ENCODE measurements around the gene ANKRD39.
"Not testable (repeated sequence)": the region's sequence is repeated elsewhere in the genome, so short reads cannot be mapped to it uniquely, and the experiment has no call there.

The ANKRD39 gene

GRCh38 chr2:96857667-96858372 lies at the start of gene ANKRD39:
Gene ANKRD39, minus strand, starts transcription at chr2:96858016. Its CDS starts 29 bp downstream, at chr2:96857987.
- peak; percentile 96 for DNase-seq (ENCODE audit: low read depth in 2 of 2)

DNA sequence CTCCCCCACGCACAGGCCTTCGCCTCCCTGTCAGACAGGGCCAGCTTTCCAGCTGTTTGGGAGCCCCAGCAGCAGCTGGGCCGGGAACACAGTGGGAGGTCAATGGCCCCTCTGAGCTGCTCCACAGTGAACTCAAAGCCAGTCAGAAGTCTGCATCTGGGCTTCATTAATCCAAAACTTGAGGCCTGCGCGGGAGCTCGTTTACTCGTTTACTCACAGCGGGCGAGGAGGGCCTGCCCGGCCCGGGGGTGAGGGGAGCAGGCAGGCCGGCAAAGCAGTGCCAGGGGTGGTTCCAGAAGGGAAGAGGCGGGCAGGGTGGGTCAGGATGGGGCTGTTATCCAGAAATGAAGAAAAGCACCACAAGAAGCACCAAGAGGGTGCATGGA lies 48.9 kb upstream of the ANKRD39 start:
- DNase-seq (ENCODE audit: low read depth in 2 of 2), result no peak

- no peak for DNase-seq (ENCODE audit: low read depth in 2 of 2)
Observed at GRCh38 chr2:96903815-96904214, 46.0 kb upstream of the ANKRD39 start.

DNA sequence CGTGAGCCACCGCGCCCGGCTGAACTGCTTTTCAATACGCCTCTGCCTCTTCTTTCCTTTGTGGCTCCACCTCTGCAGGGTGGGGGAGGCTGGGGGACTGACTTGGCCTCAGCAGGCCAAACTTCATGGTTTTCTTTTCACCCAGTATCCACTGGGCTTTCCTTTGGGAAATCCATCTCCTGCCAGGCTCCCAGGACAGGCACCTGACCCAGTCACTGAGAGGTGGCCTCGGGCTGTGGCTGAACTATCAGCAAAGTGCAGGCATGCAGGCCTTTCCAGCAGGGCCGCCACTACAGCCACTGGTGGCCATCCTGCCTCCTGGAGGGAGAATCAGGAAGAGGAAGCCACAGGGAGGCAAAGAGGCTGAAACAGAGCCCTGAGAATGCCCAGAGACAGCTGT lies 45.5 kb upstream of the ANKRD39 start:
- DNase-seq (ENCODE audit: low read depth in 2 of 2), result no peak

DNA sequence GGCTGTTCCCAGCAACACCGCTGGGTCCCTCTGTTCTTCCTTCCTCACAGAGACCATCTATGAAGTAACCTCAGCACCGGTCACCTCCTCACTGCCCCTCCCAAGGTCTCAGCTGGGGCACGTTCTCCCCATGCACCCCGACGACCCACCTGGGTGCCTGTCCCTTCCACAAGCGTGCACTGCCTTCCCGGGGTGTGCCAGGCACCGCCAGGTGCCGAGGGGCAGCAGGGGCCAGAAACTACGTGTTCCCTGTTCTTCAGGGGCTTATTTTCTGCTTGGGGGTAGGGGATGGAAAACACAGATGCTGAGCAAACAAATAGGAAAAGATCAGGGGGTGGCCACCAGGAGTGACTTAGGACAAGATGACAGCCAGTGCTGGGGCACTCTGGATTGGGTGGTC lies 42.4 kb upstream of the ANKRD39 start:
- DNase-seq (ENCODE audit: low read depth in 2 of 2), result no peak

- DNase-seq (ENCODE audit: low read depth in 2 of 2), result no peak
Observed at GRCh38 chr2:96899413-96899741, 41.6 kb upstream of the ANKRD39 start.

GRCh38 chr2:96898641-96899412 lies 41.0 kb upstream of the ANKRD39 start:
- no peak for DNase-seq (ENCODE audit: low read depth in 2 of 2)

DNA sequence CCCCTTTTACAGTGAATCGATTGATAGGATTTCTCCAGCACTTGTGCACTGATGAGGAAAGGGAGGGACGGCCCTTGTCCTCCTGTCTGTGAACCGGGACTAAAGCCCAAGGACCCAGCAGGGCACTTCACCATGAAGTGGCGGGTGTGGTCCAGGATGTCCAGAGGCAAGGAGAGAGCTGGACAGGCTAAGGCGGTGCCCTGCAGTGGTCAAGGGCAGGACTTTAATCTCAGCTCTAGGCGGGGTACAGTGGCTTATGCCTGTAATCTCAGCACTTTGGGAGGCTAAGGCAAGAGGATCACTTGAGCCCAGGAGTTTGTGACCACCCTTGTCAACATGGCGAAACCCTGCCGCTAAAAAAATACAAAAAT lies 40.3 kb upstream of the ANKRD39 start:
- no peak for DNase-seq (ENCODE audit: low read depth in 2 of 2)

DNA sequence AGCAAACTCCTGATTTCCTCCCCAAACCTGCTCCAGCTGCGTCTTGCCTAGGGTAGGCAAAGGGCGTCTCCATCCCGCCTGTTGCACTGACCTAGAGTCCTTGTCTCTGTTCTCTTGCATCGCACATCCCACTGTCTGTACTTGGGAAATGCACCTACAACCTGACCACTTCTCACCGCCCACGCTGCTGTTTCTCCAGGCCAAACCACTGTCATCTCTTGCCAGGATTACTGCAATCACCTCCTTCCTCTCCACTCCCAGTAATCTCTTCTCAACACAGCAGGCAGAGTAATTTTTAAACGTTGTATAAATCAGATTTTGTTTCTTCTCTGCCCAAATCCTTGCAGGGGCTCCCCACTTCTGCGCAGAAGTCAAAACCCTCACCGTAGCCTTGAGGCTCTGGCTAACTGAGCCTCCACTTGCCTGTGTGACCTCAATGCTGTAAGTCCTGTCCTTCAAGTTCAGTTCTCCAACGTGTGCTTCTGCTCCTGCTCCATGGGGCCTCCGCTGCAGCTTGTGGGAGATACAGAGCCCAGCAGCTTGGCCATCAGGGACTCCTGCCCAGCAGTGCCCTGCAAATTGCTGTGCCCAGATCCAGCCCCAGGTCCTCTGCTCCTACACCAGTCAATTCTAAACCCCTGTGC lies 39.8 kb upstream of the ANKRD39 start:
- DNase-seq (ENCODE audit: low read depth in 2 of 2), result no peak

GRCh38 chr2:96895746-96896651 lies 38.2 kb upstream of the ANKRD39 start:
- DNase-seq (ENCODE audit: low read depth in 2 of 2), result no peak

DNA sequence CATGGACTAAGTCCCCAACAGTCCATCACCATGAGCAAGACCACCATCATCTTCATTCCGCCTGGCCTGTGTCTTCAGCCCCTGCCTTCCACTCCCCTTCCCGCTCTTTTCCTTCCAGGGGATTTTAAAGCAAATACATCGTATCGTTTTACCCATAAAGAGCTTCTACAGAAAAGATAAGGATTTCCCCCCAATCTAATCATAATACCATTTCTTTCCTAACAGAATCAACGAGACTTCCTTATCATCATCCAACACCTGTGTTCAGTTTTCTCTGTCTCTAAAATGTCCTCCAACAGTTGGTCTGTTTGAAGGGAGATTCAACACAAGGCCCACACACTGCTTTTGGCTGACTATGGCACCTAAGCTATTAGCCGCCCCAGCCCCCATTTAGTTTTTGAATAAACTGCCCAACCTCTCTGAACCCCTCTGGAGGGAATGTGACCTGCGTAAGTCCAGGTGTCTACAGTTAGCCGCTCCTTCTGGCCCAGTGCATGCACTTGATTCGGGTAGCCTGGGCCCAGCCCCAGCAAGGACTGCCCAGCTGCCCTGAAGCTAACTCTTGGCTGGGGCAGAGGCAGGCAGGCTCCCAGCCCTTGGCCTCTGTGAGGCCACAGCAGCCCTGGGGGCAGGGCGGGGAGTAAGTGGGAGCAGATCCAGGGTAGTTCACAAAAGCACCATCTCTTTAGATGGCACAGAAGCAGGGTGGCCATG lies 37.4 kb upstream of the ANKRD39 start:
- no peak for DNase-seq (ENCODE audit: low read depth in 2 of 2)

DNA sequence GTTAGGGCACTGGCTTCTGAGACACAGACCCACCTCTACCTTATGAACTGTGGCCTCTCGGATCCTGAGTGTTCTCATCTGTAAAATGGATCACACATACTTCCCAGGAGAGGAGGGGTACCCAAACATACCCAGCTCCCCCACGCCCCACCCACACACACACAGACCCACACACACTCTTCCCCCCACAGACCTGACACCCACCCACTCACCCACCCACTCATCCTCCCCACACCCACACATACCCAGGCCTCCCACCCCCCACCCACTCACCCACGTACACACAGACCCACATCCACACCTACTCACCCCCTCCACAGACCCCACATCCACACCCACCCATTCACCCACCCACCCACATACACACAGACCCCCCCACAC lies 36.3 kb upstream of the ANKRD39 start:
- no peak for DNase-seq (ENCODE audit: low read depth in 2 of 2)

DNA sequence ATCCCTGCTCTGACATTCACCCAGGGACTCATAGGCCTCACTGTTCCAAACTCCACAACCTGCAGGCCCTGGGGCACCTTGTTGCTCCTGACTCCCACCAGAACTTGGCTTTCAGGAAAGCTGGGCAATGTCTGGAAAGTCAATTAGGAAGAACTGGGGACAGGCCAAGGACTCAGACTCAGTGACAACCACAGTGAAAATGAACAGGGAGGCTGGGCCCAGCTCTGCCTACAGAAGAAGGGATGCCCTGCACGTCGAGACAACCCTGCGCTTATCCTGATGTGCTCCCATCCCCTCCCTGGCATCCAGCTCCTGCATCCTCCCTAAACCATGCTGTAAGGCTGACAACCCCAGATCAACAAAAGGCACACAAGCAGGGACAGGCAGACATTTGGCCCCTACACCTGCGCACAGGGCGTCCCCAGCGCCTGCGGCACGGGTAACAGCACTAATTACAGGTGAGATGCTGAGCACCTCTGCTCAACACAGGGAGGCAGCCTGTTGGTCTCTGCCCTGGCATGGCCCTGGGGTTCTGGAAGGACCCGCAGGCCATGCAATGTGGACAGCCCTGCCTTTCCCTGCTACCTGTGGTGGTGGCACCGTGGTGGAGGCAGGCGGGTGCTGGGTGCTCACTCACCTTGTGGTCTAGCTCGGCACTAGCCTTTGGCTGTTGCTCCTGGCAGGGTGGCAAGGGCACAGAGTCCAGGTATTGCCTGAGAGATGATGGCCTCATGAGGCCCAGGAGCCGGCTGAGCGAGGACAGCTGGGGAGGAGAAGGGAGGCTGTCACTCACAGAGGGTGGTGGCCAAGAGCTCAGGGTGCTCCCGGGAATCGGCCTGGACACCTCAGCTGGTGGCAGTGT lies 35.7 kb upstream of the ANKRD39 start:
- DNase-seq (ENCODE audit: low read depth in 2 of 2), result no peak

- DNase-seq (ENCODE audit: low read depth in 2 of 2), result no peak
Observed at GRCh38 chr2:96891591-96892333, 33.9 kb upstream of the ANKRD39 start.

DNA sequence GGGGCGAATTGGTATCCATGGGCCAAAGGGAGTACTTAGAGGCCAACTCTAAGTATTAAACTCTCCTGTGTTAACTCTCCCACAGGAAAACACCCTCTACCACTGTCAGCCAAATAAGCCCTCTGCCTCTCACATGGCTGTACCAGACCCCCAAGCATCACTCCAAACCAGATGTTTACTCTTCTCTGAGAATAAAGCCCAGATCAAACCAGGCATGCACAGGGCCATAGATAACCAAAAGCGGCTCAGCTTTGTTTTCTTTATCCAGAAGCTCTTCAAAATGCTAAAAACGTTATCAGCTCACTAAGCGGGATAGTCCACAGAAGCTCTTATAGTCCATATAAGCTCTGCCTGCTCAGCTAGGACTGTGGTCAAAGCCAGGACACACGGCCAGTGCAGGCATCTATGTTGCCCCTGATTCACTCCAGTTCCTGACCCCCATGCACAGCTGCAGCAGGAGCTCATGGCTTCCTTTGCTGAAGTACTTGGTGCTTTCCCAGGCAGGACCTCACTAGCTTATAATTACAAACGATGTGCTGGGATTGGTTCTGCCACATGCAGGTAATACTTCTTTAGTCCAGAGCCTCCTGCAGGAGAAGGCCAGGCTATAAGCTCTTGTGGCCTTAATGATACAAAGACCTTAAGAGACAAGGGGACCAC lies 33.0 kb upstream of the ANKRD39 start:
- no peak for DNase-seq (ENCODE audit: low read depth in 2 of 2)

- no peak for DNase-seq (ENCODE audit: low read depth in 2 of 2)
Observed at GRCh38 chr2:96890252-96890651, 32.4 kb upstream of the ANKRD39 start.

- DNase-seq (ENCODE audit: low read depth in 2 of 2), result not testable (repeated sequence)
Observed at GRCh38 chr2:96889502-96889901, 31.7 kb upstream of the ANKRD39 start.

DNA sequence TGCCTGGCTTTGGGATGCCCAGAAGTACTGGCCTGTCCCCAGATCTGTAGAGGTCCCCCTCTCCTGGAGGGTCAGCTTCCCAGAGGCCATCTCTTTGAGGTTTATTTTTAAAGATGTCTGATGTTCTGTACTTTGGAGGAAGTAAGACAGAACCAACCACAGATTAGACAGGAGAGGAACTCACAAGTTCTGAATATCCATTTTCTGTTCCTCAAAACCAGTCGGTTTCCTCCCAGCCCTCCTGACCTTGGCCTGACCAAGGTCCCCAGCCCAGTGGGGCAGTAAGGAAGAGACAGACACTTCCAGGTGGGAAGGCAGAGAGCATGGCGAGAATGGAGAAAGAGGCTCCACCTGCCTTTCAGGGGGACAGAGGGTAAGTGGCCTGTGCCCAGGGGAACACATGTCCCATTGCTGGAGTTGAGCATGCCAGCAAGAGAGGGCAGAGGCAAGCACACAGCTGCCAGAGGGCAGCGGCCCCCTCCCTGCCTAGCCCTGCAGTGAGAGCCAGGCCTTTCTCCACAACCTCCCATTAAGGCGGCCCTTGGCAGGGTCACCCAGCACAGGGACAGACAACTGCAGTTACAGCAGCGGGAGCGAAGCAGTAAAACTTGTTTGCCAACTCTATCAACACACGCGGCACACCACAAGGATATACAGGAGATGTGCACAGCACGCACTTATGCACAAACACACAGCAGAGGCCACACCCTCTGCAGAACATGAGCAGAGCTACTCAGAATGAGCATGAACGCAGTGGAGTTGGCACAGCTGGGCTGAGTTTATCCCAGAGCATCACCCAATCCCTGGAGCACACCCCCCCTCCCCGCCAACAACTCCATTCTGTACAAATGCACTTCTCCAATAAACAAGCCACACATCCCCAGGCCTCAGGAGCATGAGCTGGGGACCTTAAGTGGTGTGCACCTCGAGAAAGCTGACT lies 30.5 kb upstream of the ANKRD39 start:
- no peak for DNase-seq (ENCODE audit: low read depth in 2 of 2)
